Measurements from ENCODE around the gene ARHGEF4.

ARHGEF4 gene

DNA sequence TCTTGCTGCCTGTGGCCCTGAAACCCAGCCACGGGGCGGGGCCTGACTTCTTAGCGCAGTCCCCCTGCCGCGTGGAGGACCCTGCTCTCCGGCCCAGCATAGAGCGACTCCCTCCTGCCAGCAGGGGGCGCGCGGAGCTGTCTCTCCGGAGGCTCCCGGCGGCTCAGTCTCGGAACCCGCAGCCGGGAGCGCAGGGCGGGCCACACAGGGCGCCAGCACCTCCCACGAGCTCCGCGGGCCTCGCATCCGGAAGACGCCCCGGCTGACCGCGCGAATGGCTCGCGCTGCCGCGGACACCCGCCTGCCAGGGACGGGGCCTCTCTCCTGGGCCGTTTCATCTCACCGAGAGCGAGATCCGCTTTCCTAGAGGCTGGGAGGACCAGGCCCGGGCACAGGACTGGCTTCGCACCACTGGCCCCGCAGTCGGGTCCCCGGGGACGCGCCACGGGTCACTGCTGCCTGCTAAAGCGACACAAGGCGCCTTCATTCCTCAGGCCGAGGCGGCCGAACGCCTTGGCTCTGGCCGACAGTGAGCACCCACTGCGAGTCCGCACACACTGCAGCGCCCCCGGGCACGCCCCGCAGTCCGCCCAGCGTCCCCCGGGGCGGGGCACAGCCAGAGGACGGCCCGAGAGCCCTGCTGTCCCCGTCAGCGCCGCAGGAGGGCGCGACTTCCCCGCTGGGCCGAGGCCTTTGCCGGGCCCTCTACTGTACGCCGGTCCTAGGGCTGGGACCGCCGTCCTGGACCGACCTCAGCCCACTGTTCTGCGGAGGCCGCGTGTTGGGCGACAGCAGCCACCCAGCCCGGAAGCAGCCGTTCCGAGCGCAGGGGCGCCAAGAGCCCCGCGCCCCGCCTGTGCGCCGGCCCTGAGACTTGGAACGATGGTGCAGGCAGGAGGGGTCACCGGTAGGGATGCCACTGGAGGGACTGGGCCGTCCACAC lies 39.0 kb upstream of the ARHGEF4 start:
- Histone ChIP-seq H3K9ac (ENCODE audit: insufficient read length) (no peak overlapping the region), H3K4me3 (peak overlapping the region; percentile 86), H3K9me3 (ENCODE audit: low read depth, low read length) (no peaks in the 10 kb centered on the region), H3K27ac (no peak overlapping the region), H3K36me3 (ENCODE audit: insufficient read depth, low read length) (no peaks in the 10 kb centered on the region)
- no peak for TF ChIP-seq EZH2 (IDR thresholded peaks at IDR 0.05)
- TF ChIP-seq FOXP2 (optimal IDR thresholded peaks at IDR 0.05; ENCODE audit: control extremely low read depth, extremely low read length, insufficient read depth): no peak
- TF ChIP-seq POLR2AphosphoS5 (IDR thresholded peaks at IDR 0.05; ENCODE audit: borderline replicate concordance, low read depth, low read length): no peak
- no peak for DNase-seq (ENCODE audit: low read depth, low spot score)

DNA sequence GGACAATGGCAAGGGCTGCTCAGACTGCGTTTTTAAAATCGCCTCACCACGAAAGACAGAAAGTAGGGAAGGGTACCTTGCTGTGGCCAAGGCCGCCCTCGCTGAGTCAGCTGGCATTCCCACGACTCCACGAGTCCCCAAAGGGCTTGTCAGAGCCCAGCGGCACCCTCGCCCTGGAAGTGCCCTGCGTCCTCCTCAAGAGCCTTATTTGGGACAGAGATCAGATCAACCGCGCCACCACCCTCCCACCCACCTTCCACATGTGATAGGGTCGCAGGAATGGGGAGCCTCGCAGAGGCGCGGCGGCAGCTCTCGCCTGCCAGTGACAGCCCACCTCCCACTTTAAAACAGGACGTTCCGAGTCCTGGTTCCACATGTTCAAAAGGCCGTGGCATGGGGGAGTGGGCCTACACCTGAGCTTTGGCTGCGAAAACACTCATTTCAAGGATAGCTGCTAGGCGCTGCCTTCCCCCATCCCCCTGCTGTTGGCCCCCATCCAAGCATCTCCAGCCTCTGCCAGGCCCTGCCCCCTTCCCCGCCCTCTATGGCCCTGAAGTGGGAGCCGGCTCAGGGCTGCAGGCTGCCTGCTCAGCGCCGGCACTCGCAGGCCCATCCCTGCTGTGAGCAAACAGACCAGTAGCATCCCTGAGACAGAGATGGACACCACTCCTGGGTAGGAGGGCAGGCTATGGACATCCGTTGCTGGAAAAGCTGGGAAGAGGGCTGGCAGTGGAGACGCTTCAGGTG lies 38.1 kb upstream of the ARHGEF4 start:
- Histone ChIP-seq H3K9ac (ENCODE audit: insufficient read length) (no peak overlapping the region), H3K27ac (no peak overlapping the region)
- DNase-seq (ENCODE audit: low read depth, low spot score): no peak

DNA sequence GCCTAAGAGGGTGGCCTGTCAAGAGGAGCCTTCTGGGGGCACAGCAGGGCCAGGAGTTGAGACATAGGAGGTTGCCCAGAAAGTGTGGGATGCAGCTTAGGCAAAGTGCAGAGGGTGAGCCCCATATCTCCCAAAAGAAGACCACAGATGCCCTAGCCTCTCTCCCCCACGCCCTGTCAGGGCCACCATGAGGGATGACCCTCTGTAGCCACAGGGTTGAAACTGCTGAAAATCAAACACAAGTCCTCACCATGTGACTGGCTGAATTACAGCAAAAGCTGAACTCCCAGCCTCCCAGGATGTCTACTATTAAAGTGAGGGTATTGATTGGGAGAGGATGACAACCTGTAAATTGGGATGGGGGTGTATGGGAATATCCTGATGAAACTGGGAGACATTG lies 37.4 kb upstream of the ARHGEF4 start:
- TF ChIP-seq POLR2AphosphoS5 (IDR thresholded peaks at IDR 0.05; ENCODE audit: borderline replicate concordance, low read depth, low read length): no peak
- TF ChIP-seq FOXP2 (optimal IDR thresholded peaks at IDR 0.05; ENCODE audit: control extremely low read depth, extremely low read length, insufficient read depth): no peak
- no peak for TF ChIP-seq EZH2 (IDR thresholded peaks at IDR 0.05)
- DNase-seq (ENCODE audit: low read depth, low spot score): no peak
- Histone ChIP-seq H3K4me3 (no peak overlapping the region), H3K9ac (ENCODE audit: insufficient read length) (no peak overlapping the region), H3K36me3 (ENCODE audit: insufficient read depth, low read length) (no peaks in the 10 kb centered on the region), H3K9me3 (ENCODE audit: low read depth, low read length) (no peaks in the 10 kb centered on the region), H3K27ac (no peak overlapping the region)

More for the DNA sequence above, 38.1 kb upstream of the ARHGEF4 start:
- H3K4me3 ChIP-seq: peak overlapping the region; percentile 86
- TF ChIP-seq POLR2AphosphoS5 (IDR thresholded peaks at IDR 0.05; ENCODE audit: borderline replicate concordance, low read depth, low read length): no peak
- TF ChIP-seq FOXP2 (optimal IDR thresholded peaks at IDR 0.05; ENCODE audit: control extremely low read depth, extremely low read length, insufficient read depth): no peak
- no peak for TF ChIP-seq EZH2 (IDR thresholded peaks at IDR 0.05)
- no peaks in the 10 kb centered on the region for H3K9me3 ChIP-seq (ENCODE audit: low read depth, low read length)
- H3K36me3 ChIP-seq (ENCODE audit: insufficient read depth, low read length): no peaks in the 10 kb centered on the region

DNA sequence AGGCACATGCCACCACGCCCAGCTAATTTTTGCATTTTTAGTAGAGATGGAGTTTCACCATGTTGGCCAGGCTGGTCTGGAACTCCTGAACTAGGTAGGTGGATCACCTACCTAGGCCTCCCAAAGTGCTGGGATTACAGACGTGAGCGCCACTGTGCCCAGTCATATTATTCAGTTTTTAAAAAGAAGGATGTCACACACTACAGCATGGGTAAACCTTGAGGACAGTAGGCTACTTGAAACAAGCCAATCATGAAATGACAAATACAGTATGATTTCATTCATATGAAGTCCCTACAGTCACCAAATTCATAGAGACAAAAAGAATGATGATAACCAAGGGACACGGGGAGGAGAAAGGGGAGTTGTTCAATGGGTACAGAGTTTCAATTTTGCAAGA lies 31.1 kb upstream of the ARHGEF4 start:
- Histone ChIP-seq H3K9me3 (ENCODE audit: low read depth, low read length) (no peaks in the 10 kb centered on the region), H3K36me3 (ENCODE audit: insufficient read depth, low read length) (no peaks in the 10 kb centered on the region), H3K4me3 (no peak overlapping the region), H3K27ac (no peak overlapping the region), H3K9ac (ENCODE audit: insufficient read length) (no peak overlapping the region)
- DNase-seq (ENCODE audit: low read depth, low spot score): no peak
- no peak for TF ChIP-seq EZH2 (IDR thresholded peaks at IDR 0.05)
- no peak for TF ChIP-seq POLR2AphosphoS5 (IDR thresholded peaks at IDR 0.05; ENCODE audit: borderline replicate concordance, low read depth, low read length)
- no peak for TF ChIP-seq FOXP2 (optimal IDR thresholded peaks at IDR 0.05; ENCODE audit: control extremely low read depth, extremely low read length, insufficient read depth)

DNA sequence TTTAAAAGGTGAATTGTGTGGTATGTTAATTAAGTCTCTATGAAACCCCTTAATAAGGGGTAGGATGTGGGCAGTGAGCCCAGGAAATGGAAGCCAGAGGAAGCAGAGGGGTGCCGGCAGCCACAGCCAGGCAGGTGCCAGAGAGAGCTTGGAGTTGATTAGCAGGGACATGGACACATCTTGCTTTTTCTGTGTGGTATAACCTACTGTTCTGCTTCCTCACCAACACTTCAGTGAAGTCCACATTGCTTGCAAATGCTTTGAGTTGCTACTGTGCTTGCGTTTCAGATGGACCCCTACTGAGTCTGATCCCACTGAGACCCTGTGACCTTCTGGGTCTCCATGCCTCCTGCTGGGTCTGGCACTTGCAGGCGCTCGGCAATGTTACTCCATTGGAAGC lies 30.3 kb upstream of the ARHGEF4 start:
- Histone ChIP-seq H3K36me3 (ENCODE audit: insufficient read depth, low read length) (no peaks in the 10 kb centered on the region), H3K9me3 (ENCODE audit: low read depth, low read length) (no peaks in the 10 kb centered on the region), H3K4me3 (no peak overlapping the region), H3K9ac (ENCODE audit: insufficient read length) (no peak overlapping the region), H3K27ac (no peak overlapping the region)
- no peak for DNase-seq (ENCODE audit: low read depth, low spot score)
- TF ChIP-seq EZH2 (IDR thresholded peaks at IDR 0.05) (no peak), POLR2AphosphoS5 (IDR thresholded peaks at IDR 0.05; ENCODE audit: borderline replicate concordance, low read depth, low read length) (no peak), FOXP2 (optimal IDR thresholded peaks at IDR 0.05; ENCODE audit: control extremely low read depth, extremely low read length, insufficient read depth) (no peak)

DNA sequence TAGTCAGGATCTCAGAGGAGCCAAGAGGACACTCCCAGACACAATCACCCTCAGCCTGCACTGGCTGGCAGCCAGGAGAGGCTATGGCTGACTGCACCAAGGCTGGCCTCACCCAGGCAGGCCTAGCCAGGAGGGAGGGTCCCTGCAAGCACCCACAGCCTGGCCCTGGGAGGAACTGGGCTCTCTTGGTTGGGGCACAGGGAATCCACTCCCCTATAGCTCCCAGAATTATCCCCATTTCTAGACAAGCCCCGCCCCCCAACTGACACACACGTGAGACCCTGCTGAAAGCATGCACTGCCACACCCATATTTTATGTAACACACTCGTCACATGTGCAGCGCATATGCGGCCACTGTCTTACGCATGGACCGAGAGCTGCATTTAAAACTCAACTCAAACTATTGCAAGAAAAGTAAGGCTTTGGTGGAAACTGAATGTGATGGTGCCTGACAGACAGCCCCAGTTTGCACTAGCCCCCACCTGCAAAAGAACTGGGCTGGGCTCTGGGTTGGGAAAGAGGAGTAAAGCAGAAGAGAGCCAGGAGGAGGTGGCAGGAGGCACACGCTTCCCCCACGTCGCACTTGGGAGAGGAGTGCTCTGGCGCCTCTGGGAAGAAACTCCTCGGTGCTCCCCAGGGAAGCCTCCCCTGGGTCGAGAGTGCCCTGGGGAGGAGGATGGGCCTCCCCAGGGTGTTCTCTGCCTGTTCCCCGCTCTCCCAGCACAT lies 28.9 kb upstream of the ARHGEF4 start:
- Histone ChIP-seq H3K9ac (ENCODE audit: insufficient read length) (no peak overlapping the region), H3K4me3 (no peak overlapping the region), H3K36me3 (ENCODE audit: insufficient read depth, low read length) (no peaks in the 10 kb centered on the region), H3K9me3 (ENCODE audit: low read depth, low read length) (no peaks in the 10 kb centered on the region), H3K27ac (no peak overlapping the region)
- no peak for TF ChIP-seq FOXP2 (optimal IDR thresholded peaks at IDR 0.05; ENCODE audit: control extremely low read depth, extremely low read length, insufficient read depth)
- no peak for TF ChIP-seq EZH2 (IDR thresholded peaks at IDR 0.05)
- DNase-seq (ENCODE audit: low read depth, low spot score): no peak

DNA sequence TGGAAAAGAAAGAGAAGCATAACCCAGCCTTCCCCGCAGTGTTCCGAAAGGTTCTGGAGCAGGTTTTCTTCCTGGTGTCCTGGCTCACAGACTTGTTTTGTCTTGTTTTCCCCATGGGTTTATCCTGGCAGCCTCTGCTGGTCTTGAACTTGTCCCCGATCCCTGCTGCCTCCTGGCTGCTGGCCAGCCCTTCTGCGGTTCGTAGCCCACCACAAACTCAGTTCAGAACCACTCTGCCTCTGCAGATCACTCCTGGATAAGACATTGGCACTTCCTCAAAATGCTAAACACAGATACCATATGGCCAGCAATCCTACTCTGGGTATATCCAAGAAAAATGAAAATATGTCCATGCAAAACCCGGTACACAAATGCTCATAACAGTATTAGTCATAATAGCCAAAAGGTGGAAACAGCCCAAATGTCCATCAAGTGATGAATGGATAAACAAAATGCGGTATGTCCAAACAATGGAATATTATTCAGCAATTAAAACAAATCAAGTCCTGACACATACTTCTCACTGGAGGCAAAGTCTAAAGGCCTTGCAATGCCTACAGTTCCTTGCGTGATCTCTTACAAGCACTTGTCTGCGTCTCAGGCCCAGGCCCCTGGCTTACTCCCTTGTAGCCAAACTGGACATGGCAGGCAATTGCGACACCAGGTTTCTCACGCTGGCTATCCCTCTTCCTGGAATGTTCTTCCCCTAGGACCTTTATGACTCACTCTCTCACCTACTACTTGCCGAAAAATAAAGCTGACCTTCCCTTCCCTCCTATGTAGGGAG lies 28.0 kb upstream of the ARHGEF4 start:
- Histone ChIP-seq H3K9me3 (ENCODE audit: low read depth, low read length) (no peaks in the 10 kb centered on the region), H3K36me3 (ENCODE audit: insufficient read depth, low read length) (no peaks in the 10 kb centered on the region), H3K27ac (no peak overlapping the region), H3K9ac (ENCODE audit: insufficient read length) (no peak overlapping the region), H3K4me3 (no peak overlapping the region)
- no peak for TF ChIP-seq POLR2AphosphoS5 (IDR thresholded peaks at IDR 0.05; ENCODE audit: borderline replicate concordance, low read depth, low read length)
- no peak for TF ChIP-seq EZH2 (IDR thresholded peaks at IDR 0.05)
- no peak for TF ChIP-seq FOXP2 (optimal IDR thresholded peaks at IDR 0.05; ENCODE audit: control extremely low read depth, extremely low read length, insufficient read depth)
- DNase-seq (ENCODE audit: low read depth, low spot score): no peak

All from SK-N-MC (cell line).